ENCODE measurements around the gene DDX55. TPM values are rescaled to one million over a fixed set of nuclear protein-coding genes. Genes with fewer than 3 reads are reported as not detected.

DDX55 gene
- total RNA-seq, 1 experiment from 2014 or later = 16.1 TPM

Other genes with a start within 250 kb of the DDX55 start
- gene SBNO1, start 237.3 kb upstream of the DDX55 start, total RNA-seq (2014; rRNA removed; shearing (Covaris generic)) = 12.8 and 19.7 TPM in 2 replicates
- gene KMT5A, start 218.0 kb upstream of the DDX55 start, total RNA-seq (2014; rRNA removed; shearing (Covaris generic)) = 28.4 and 34.0 TPM in 2 replicates
- gene RILPL2, start 165.4 kb upstream of the DDX55 start, total RNA-seq (2014; rRNA removed; shearing (Covaris generic)) = 3.2 and 3.5 TPM in 2 replicates
- gene SNRNP35, start 144.0 kb upstream of the DDX55 start, total RNA-seq (2014; rRNA removed; shearing (Covaris generic)) = 8.4 and 16.9 TPM in 2 replicates
- gene RILPL1, start 68.4 kb upstream of the DDX55 start, total RNA-seq (2014; rRNA removed; shearing (Covaris generic)) = 5.0 and 10.8 TPM in 2 replicates
- gene TMED2, start 17.5 kb upstream of the DDX55 start, total RNA-seq (2014; rRNA removed; shearing (Covaris generic)) = 286 and 304 TPM in 2 replicates
- 61.6 and 116 TPM in 2 replicates for gene EIF2B1, start 31.6 kb downstream of the DDX55 start, total RNA-seq (2014; rRNA removed; shearing (Covaris generic))
- gene GTF2H3, start 31.7 kb downstream of the DDX55 start, total RNA-seq (2014; rRNA removed; shearing (Covaris generic)) = 96.5 and 97.3 TPM in 2 replicates
- 7.2 and 15.0 TPM in 2 replicates for gene TCTN2, start 69.0 kb downstream of the DDX55 start, total RNA-seq (2014; rRNA removed; shearing (Covaris generic))
- gene ATP6V0A2, start 110.3 kb downstream of the DDX55 start, total RNA-seq (2014; rRNA removed; shearing (Covaris generic)) = 15.9 and 20.5 TPM in 2 replicates
- 0.02 and 0.17 TPM in 2 replicates for gene DNAH10, start 160.2 kb downstream of the DDX55 start, total RNA-seq (2014; rRNA removed; shearing (Covaris generic))

All from H4 (cell line).